Right lobe of liver (tissue), 6 donors: Measurements from ENCODE around the gene MTCP1. TPM values are rescaled to one million over a fixed set of nuclear protein-coding genes. Genes with fewer than 3 reads are reported as not detected.

Experiments
- ATAC-seq, 4 donors: fragments of 200-7000 bp; cut with Tn5 transposase; one replicate each; pipeline ENCODE4 v1.9.1; 2020; ENCODE audit warnings: mild to moderate bottlenecking in 4 of 4, moderate library complexity in 4 of 4
- DNase-seq, 3 donors: peaks; one replicate each; pipeline ENCODE4 v3.0.0-alpha.2; 2020
- H3K27ac ChIP-seq, 3 donors: fragments of 200-600 bp; one replicate each; pipeline ENCODE4 v1.8.0; 2022
- H3K27me3 ChIP-seq, 2 donors: fragments of 200-600 bp; one replicate each; pipeline ENCODE4 v1.8.0; 2022
- H3K36me3 ChIP-seq, 4 donors: fragments of 200-600 bp; sonication (generic) in 1 of 4; one replicate each; pipeline versions ENCODE4 v1.5.1 to v1.8.0; 2017 to 2022; ENCODE audit warnings: control low read depth in 1 of 4
- H3K4me1 ChIP-seq, 4 donors: fragments of 200-600 bp; sonication (generic) in 1 of 4; one replicate each; pipeline versions ENCODE4 v1.5.1 to v1.8.0; 2017 to 2022; ENCODE audit warnings: control low read depth in 1 of 4
- H3K4me3 ChIP-seq, 3 donors: fragments of 200-600 bp; one replicate each; pipeline ENCODE4 v1.8.0; 2022
- H3K9me3 ChIP-seq, 4 donors: fragments of 200-600 bp; sonication (generic) in 1 of 4; one replicate each; pipeline versions ENCODE4 v1.5.1 to v1.8.0; 2017 to 2022; ENCODE audit warnings: control low read depth in 1 of 4
- CTCF ChIP-seq, 4 donors: fragments of 200-600 bp in 3 of 4; fragments of 450-650 bp in 1 of 4; IDR thresholded peaks; one replicate each; pipeline versions ENCODE4 v1.5.1 to v1.8.0; 2016 to 2022; ENCODE audit warnings: antibody characterized with exemption in 4 of 4, mild to moderate bottlenecking in 2 of 4
- POLR2A ChIP-seq: fragments of 450-650 bp; IDR thresholded peaks from one replicate; pipeline ENCODE4 v1.6.1; 2017; ENCODE audit warnings: antibody characterized with exemption, mild to moderate bottlenecking
- WGBS: methylation state at CpG from one replicate; pipeline ENCODE4 v1.1.6; 2018; ENCODE audit warnings: low coverage, low lambda C conversion rate; ENCODE audit not compliant: insufficient coverage; ENCODE audit errors: missing lambda C conversion rate; 5-methylcytosine and 5-hydroxymethylcytosine counted together
- intact Hi-C, 2 donors: fragments of 100-400 bp; cut with DNase I; formaldehyde crosslinking; loops; one replicate each; pipeline versions ENCODE4 v1.11.2 to v1.14.1; 2022
- total RNA-seq, 6 experiments: library from RNA; depleted of rRNA in 2 of 6; stranded (reverse); fragments of >200 nt in 2 of 6; fragmentation: NEBNext Ultra II Directional in 3 of 6; extraction: Animal tissue kit (Norgen Biotek cat#: 25700) in 3 of 6; gene quantifications; one replicate each; pipeline versions ENCODE4 v1.1.0 to v1.2.4, GENCODE V29; 2016 to 2023
- donor health status: DM: no; HTN: yes; CAD: no.
- donor health status: DM: no; HTN: no; CAD: no.
- donor health status: DM: no; HTN: no; CAD: no.
- donor health status: DM: no; HTN: yes; CAD: no.
- donor health status: DM: no; HTN: yes; CAD: no.

MTCP1 gene
- total RNA-seq, 6 experiments from 2014 or later = 0.98 to 26.8 (median 16.6) TPM

- 43% methylated on average over 3 of the region's 3 CpGs for WGBS
- intact Hi-C loops = loop anchor here in 1 of 2 donors (10.0 kb wide), 1 partner anchor 69 kb away; no protein-coding TSS in a partner anchor
- H3K27ac ChIP-seq = peak overlapping the region in 2 of 3 donors; percentile 45 to 74
- H3K4me1 ChIP-seq = peaks cover 0 to 9% (median 3%) of the 10 kb centered on the region in 4 donors
- no peaks in the 10 kb centered on the region for H3K27me3 ChIP-seq
- no peaks in the 10 kb centered on the region for H3K36me3 ChIP-seq
- ATAC-seq = no peak
- no peak for TF ChIP-seq POLR2A
- no peak for TF ChIP-seq CTCF (IDR thresholded peaks at IDR 0.05)
- DNase-seq = no peak
- no peaks in the 10 kb centered on the region for H3K9me3 ChIP-seq
- H3K4me3 ChIP-seq = no peak overlapping the region
These were observed 17.3 kb downstream of the MTCP1 start for GRCh38 chrX:155053656-155054055.

GRCh38 chrX:155052738-155053498, 18.0 kb downstream of the MTCP1 start:
- DNase-seq = peak in 1 of 3 donors; percentile 40
- 40% methylated on average over 5 of the region's 5 CpGs for WGBS
- peak; percentile 44 to 61 (median 50) for ATAC-seq
- Histone ChIP-seq H3K27me3 (no peaks in the 10 kb centered on the region), H3K27ac (peak overlapping the region; percentile 30 to 74 (median 45)), H3K4me3 (no peak overlapping the region), H3K36me3 (no peaks in the 10 kb centered on the region), H3K4me1 (peaks cover 0 to 9% (median 3%) of the 10 kb centered on the region in 4 donors), H3K9me3 (no peaks in the 10 kb centered on the region)
- intact Hi-C loops = loop anchor here in 1 of 2 donors (10.0 kb wide), 1 partner anchor 68 kb away; no protein-coding TSS in a partner anchor
- TF ChIP-seq CTCF (IDR thresholded peaks at IDR 0.05) (no peak), POLR2A (no peak)

- no peaks in the 10 kb centered on the region for H3K9me3 ChIP-seq
- TF ChIP-seq CTCF (IDR thresholded peaks at IDR 0.05) = peak; percentile 42 to 60 (median 55)
- TF ChIP-seq POLR2A = no peak
- H3K4me1 ChIP-seq = peaks cover 0 to 7% (median 3%) of the 10 kb centered on the region in 4 donors
- H3K27me3 ChIP-seq = no peaks in the 10 kb centered on the region
- 24% methylated on average over 8 of the region's 9 CpGs for WGBS
- no peaks in the 10 kb centered on the region for H3K36me3 ChIP-seq
- ATAC-seq = peak; percentile 43 to 78 (median 64)
- H3K4me3 ChIP-seq = no peak overlapping the region
- intact Hi-C loops = no loop called here
- no peak overlapping the region for H3K27ac ChIP-seq
- peak in 2 of 3 donors; percentile 55 to 61 for DNase-seq
These were observed 21.8 kb downstream of the MTCP1 start for GRCh38 chrX:155048977-155049619.

- intact Hi-C loops = no loop called here
- peaks cover 0 to 3% (median 0%) of the 10 kb centered on the region in 4 donors for H3K4me1 ChIP-seq
- no peak overlapping the region for H3K4me3 ChIP-seq
- no peak for ATAC-seq
- no peaks in the 10 kb centered on the region for H3K9me3 ChIP-seq
- no peak for DNase-seq
- no peaks in the 10 kb centered on the region for H3K27me3 ChIP-seq
- H3K36me3 ChIP-seq = no peaks in the 10 kb centered on the region
- 51% methylated on average over 5 of the region's 5 CpGs for WGBS
- H3K27ac ChIP-seq = no peak overlapping the region
- TF ChIP-seq CTCF (IDR thresholded peaks at IDR 0.05) (no peak), POLR2A (no peak)
These were observed 24.0 kb downstream of the MTCP1 start for GRCh38 chrX:155046811-155047528.
